ENCODE data around the gene XDH. TPM values are rescaled to one million over a fixed set of nuclear protein-coding genes. Genes with fewer than 3 reads are reported as not detected.
A peak's percentile ranks its signal among the peaks of the same experiment; 100 is the strongest.

The XDH gene
- total and polyA plus RNA-seq, 8 donors: 0.05 to 2.1 (median 0.25) TPM

- no peak for TF ChIP-seq CTCF (IDR thresholded peaks at IDR 0.05)
- intact Hi-C loops (cut with DNase I): no loop called here
- no peaks in the 10 kb centered on the region for H3K9me3 ChIP-seq
- peaks cover 0 to 4% of the 10 kb centered on the region in 2 donors for H3K4me1 ChIP-seq
- DNase-seq (no peak), ATAC-seq (no peak)
- H3K36me3 ChIP-seq: no peaks in the 10 kb centered on the region
- no peaks in the 10 kb centered on the region for H3K27me3 ChIP-seq
- H3K27ac ChIP-seq: no peak overlapping the region
- H3K4me3 ChIP-seq: no peak overlapping the region
Observed at GRCh38 chr2:31386172-31386571, 28.4 kb downstream of the XDH start.

DNA sequence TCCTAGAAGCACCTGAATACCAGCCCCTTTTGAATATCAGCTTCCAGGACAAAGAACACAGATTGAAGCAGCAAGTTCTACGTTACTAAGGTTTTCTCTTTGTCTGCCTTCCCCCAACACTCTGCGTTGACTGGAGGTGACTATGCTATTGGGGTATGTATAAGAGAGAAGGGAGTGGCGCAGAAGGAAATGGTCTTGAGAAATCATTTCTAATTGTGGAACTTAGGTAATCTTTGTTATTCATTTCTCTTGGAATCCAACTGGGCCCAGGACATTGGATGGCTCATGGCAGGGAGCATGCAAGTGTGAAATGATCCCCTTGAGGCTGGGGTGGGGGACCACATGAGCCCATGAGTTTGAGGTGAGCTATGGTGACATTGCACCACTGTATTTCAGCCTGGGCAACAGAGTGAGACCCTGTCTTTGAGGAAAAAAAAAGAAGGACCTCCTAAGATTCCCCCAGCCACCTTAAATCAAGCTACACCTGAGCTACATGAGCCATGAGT is 29.7 kb downstream of the XDH start:
- ATAC-seq (peak; percentile 77), DNase-seq (no peak)
- H3K9me3 ChIP-seq: no peaks in the 10 kb centered on the region
- H3K27ac ChIP-seq: no peak overlapping the region
- intact Hi-C loops (cut with DNase I): no loop called here
- no peaks in the 10 kb centered on the region for H3K36me3 ChIP-seq
- H3K4me3 ChIP-seq: no peak overlapping the region
- no peak for TF ChIP-seq CTCF (IDR thresholded peaks at IDR 0.05)
- peaks cover 0 to 4% of the 10 kb centered on the region in 2 donors for H3K4me1 ChIP-seq
- H3K27me3 ChIP-seq: no peaks in the 10 kb centered on the region

DNA sequence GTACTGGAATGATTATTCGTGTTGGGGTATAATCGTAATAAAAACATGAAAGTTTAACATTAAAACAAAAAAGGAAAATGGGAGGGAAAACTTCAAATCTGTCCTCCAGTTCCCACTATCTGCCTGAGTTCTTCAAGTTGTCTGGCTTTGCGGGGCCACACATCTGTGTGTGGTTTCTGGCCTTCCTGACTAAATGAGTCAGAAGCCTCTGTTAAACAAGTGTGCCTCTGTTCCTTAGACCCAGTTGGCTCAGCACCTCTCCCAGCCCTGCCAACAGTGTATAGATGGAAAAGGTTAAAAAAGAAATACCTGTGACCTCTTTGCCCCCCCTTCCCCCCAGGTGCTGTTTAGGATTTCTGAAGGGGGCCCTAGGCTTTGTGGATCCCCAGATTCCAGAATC is 30.2 kb downstream of the XDH start:
- H3K4me1 ChIP-seq: peaks cover 0 to 4% of the 10 kb centered on the region in 2 donors
- H3K27ac ChIP-seq: no peak overlapping the region
- no peak for TF ChIP-seq CTCF (IDR thresholded peaks at IDR 0.05)
- H3K36me3 ChIP-seq: no peaks in the 10 kb centered on the region
- no peak overlapping the region for H3K4me3 ChIP-seq
- ATAC-seq (peak; percentile 78), DNase-seq (no peak)
- no peaks in the 10 kb centered on the region for H3K9me3 ChIP-seq
- no peaks in the 10 kb centered on the region for H3K27me3 ChIP-seq
- intact Hi-C loops (cut with DNase I): no loop called here

GRCh38 chr2:31383471-31384153 is 30.9 kb downstream of the XDH start:
- H3K36me3 ChIP-seq: no peaks in the 10 kb centered on the region
- H3K4me1 ChIP-seq: peaks cover 0 to 4% of the 10 kb centered on the region in 2 donors
- ATAC-seq: no peak

More at GRCh38 chr2:31383471-31384153, 30.9 kb downstream of the XDH start:
- TF ChIP-seq CTCF (IDR thresholded peaks at IDR 0.05): no peak
- H3K9me3 ChIP-seq: no peaks in the 10 kb centered on the region
- DNase-seq: no peak
- H3K27ac ChIP-seq: no peak overlapping the region
- no peak overlapping the region for H3K4me3 ChIP-seq
- intact Hi-C loops (cut with DNase I): no loop called here
- H3K27me3 ChIP-seq: no peaks in the 10 kb centered on the region

Data from left lung (tissue), 10 donors.